HG03571 (cell line): ENCODE measurements around the gene CFTR.
"Not testable (repeated sequence)": the region's sequence is repeated elsewhere in the genome, so short reads cannot be mapped to it uniquely, and the experiment has no call there.

Experiments used
- ATAC-seq: cut with Tn5 transposase; IDR thresholded peaks from one replicate; pipeline ENCODE4 v1.9.1; 2021; ENCODE audit not compliant: unreplicated experiment

CFTR gene

GRCh38 chr7:117682681-117683385 lies 203.0 kb downstream of the CFTR start:
- no peak for ATAC-seq

- no peak for ATAC-seq
These were observed 203.8 kb downstream of the CFTR start for GRCh38 chr7:117683430-117684175.

GRCh38 chr7:117685795-117686194 lies 206.0 kb downstream of the CFTR start:
- no peak for ATAC-seq

- no peak for ATAC-seq
These were observed 206.6 kb downstream of the CFTR start for GRCh38 chr7:117686311-117686935.

DNA sequence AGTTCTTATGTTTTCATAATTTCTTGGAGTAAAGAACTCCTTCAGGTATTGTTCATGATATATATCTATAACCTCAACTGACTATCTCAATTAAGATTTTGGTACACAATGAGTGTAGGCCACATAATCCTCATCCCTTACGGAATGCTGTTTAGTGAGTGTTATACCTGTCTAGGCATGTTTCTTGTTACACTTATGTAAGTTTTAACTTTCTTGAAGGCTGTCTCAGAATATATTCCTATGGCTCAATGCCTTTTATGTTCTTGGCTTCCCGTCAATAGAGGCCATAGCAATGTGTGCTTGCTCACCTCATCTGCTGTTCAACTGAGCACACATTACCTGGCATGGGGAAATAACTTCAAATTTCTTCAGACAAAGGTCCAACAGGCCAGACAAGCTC lies 208.3 kb downstream of the CFTR start:
- ATAC-seq = no peak

DNA sequence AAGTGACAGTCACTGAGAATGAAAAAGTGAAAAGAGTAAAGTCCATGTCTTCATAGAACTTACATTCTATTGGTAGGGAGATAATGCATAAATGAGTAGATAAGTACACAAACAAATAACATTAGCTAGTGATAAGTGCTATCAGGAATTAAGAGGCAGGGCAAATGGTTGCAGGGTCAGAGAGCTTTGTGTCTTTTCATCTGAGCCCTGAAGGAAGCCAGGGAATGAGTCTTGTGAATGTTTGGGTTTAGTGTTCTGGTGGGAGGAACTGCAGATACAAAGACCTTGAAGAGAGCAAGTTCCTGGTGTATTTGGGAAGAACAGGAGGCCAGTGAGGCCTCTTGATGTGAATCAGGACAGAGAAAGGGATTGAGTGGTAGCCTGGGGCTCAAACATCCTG lies 209.6 kb downstream of the CFTR start:
- ATAC-seq = no peak

DNA sequence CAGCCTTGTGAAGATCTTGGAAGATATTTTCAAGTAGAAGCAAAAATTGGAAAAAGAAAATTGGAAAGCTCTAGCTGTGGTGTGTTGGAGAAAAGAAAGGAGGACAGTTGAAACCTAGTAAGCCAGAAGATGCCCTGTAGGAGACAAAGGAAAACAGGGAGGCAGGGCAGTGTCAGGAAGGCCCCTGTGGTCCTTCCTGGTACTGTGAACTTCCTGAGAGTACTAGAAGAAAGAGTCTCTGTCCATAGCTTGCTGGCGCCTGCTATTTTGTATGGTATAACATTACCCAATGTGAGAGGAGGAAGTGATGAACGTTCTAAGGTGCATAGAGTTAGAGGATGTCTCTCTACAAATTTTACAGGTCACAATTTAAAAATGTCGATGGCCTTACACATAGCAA lies 210.3 kb downstream of the CFTR start:
- no peak for ATAC-seq

GRCh38 chr7:117692338-117692737 lies 212.5 kb downstream of the CFTR start:
- ATAC-seq = no peak

DNA sequence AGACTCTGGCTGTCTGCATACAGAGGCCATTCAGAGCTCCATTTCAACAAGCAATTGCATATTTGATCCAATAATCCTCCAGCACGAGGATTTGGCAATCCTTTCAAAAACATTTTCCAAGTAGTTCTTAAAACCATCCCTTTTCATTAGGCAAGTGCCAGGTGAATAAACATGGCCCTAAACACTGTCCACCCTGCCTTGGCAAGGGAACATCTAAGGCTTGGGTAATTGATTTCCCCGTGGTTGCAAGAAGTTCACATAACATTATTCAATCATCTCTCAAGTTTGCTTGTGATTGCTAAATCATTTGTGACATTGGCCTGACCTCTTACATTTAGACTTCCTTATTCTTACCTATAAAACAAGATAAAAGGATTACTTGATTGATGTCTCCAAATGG lies 218.2 kb downstream of the CFTR start:
- ATAC-seq = no peak

- ATAC-seq = no peak
These were observed 224.2 kb downstream of the CFTR start for GRCh38 chr7:117704063-117704462.

DNA sequence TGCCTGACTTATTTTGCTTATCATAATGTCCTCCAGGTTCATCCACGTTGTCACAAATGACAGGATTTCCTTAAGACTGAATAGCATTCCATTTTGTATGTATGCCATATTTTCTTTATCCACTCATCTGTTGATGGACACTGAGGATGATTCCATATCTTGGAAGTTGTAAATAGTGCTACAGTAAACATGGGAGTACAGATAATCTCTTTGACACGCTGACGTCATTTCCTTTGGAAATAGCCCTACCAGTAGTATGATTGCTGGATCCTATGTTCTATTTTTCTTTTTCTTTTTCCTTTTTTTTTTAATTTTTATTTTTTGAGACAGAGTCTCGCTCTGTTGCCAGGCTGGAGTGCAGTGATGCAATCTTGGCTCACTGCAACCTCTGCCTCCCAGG lies 225.8 kb downstream of the CFTR start:
- no peak for ATAC-seq

DNA sequence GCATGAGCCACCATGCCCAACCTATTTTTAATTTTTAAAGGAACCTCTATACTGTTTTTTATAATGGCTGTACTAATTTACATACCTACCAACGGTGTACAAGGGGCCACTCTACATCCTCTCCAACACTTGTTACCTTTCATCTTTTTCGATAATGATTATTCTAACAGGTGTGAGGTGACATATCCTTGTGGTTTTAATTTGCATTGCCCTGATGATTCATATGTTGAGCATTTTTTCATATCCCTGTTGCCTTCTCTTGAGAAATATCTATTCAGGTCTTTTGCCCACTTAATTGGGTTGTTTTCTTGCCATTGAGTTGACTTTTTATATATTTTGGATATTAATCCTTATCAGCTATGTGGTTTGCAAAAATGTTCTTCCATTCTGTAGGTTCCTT lies 226.4 kb downstream of the CFTR start:
- no peak for ATAC-seq

DNA sequence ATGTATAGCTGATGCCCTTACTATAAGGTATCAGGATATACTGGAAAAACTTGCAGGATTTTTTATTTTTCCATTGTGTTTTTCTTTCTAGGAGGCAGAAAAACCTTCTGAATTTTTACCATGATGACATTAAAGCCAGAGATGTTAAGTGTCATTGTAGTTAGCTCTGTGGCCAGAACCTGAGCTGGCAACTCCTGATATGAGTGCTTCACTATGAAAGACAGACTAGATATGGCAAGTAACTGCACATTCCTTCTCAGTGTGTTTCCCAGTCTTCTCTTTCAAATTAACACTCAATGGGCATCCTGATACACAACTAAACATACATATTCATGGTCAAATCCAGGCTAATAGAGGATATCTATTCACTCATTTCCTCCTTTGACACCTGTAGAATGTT lies 227.3 kb downstream of the CFTR start:
- no peak for ATAC-seq

DNA sequence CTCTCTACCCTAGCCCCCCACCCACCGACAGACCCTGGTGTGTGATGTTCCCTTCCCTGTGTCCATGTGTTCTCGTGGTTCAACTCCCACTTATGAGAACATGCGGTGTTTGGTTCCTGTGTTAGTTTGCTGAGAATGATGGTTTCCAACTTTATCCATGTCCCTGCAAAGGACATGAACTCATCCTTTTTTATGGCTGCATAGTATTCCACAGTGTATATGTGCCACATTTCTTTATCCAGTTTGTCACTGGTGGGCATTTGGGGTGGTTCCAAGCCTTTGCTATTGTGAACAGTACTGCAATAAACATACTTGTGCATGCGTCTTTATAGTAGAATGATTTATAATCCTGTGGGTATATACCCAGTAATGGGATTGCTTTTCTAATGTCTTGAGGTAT lies 228.3 kb downstream of the CFTR start:
- ATAC-seq = not testable (repeated sequence)

DNA sequence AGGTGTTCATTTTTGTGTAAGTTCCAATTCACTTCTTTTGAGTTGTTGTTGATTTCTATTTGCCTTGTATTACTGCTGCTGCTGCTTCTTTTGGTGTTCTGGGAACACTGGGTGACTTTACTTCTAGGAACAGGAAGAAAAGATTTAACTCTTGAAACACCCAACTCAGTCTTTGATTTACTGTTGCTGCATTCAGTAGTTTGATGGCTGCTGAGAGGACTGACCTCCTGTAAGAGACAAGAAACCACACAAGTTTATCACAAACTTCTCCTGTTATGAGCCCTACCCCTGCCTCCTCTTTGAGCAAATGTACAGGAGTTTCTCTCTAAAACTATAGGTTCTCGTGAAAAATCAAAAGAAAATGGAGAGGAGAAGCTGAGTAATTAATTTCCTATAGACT lies 231.7 kb downstream of the CFTR start:
- no peak for ATAC-seq

- ATAC-seq = peak; percentile 72
These were observed 236.1 kb downstream of the CFTR start for GRCh38 chr7:117715784-117716445.

- no peak for ATAC-seq
These were observed 237.0 kb downstream of the CFTR start for GRCh38 chr7:117716707-117717299.

DNA sequence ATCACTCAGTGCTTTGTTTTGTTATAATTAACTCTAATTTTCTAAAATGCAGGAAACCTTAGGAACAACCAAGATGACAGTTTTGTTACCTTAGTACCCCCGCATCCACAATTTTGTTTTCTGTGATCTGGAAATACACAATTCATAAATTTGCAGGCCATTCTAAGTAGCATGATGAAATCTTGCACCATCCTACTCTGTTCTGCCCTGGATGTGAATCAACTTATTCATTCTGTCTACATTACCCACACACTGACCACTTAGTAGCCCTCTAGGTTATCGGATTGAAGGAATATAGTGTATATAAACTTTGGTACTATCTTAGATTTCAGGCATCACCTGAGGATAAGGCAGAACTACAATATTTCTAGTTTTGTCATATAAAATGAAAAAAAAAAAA lies 237.5 kb downstream of the CFTR start:
- ATAC-seq = no peak
